B cell (primary cell): ENCODE measurements around the gene GPC3. TPM values are rescaled to one million over a fixed set of nuclear protein-coding genes. Genes with fewer than 3 reads are reported as not detected.

Experiments
- ATAC-seq: fragments of 200-7000 bp; cut with Tn5 transposase; one replicate; pipeline ENCODE4 v1.10.0; 2021; ENCODE audit warnings: low read depth, mild to moderate bottlenecking, moderate number of reproducible peaks, moderate library complexity
- CTCF ChIA-PET: fragments of 350-600 bp; sonication (Branson Sonifier 250); formaldehyde crosslinking; loops from one replicate; lab custom pipeline; 2021; ENCODE audit warnings: antibody characterized with exemption, inconsistent platforms; lab: Charles Lee
- POLR2A ChIA-PET: fragments of 350-600 bp; sonication (Branson Sonifier 250); formaldehyde crosslinking; loops from one replicate; lab custom pipeline; 2021; ENCODE audit warnings: antibody characterized with exemption; lab: Charles Lee
- DNase-seq: peaks from one replicate; pipeline ENCODE4 v3.0.0; 2013
- H2AFZ ChIP-seq: 2 replicates; pipeline ENCODE4 v1.6.1; 2012; ENCODE audit warnings: mild to moderate bottlenecking, low read depth, low read length; ENCODE audit not compliant: insufficient read depth, poor library complexity, severe bottlenecking
- H3K27ac ChIP-seq, 2 donors: 1 replicate in 1 of 2; 2 replicates in 1 of 2; pipeline ENCODE4 v1.5.1; 2012 to 2013; ENCODE audit warnings: low read length in 2 of 2, mild to moderate bottlenecking in 2 of 2, moderate library complexity in 1 of 2
- H3K27me3 ChIP-seq, 4 experiments: fragments of 200-600 bp in 1 of 4; sonication (generic) in 1 of 4; replicated peaks in 1 of 4; 1 replicate in 2 of 4; 2 replicates in 2 of 4; pipeline versions ENCODE4 v1.6.1 to v1.7.0; 2013 to 2016; ENCODE audit warnings: low read length in 3 of 4, mild to moderate bottlenecking in 2 of 4, mixed read lengths in 1 of 4, moderate library complexity in 1 of 4; ENCODE audit not compliant: insufficient read depth in 4 of 4, control insufficient read depth in 3 of 4; ENCODE audit errors: control extremely low read depth in 1 of 4
- H3K36me3 ChIP-seq, 2 experiments: replicated peaks in 1 of 2; 1 replicate in 1 of 2; 2 replicates in 1 of 2; pipeline versions ENCODE4 v1.6.1 to v1.7.1; 2013; ENCODE audit warnings: low read length in 1 of 2; ENCODE audit not compliant: insufficient read depth in 2 of 2, control insufficient read depth in 1 of 2; ENCODE audit errors: control extremely low read depth in 1 of 2, extremely low read depth in 1 of 2
- H3K4me1 ChIP-seq, 2 donors: fragments of 200-600 bp in 1 of 2; sonication (generic) in 1 of 2; 1 replicate in 1 of 2; 2 replicates in 1 of 2; pipeline versions ENCODE4 v1.5.1 to v1.6.1; 2013 to 2017; ENCODE audit warnings: low read length in 2 of 2; ENCODE audit not compliant: control insufficient read depth in 2 of 2, insufficient read depth in 2 of 2
- H3K4me2 ChIP-seq: replicated peaks from 2 replicates; pipeline ENCODE3; 2012; ENCODE audit warnings: mild to moderate bottlenecking, low read depth, low read length; ENCODE audit not compliant: poor library complexity, severe bottlenecking
- H3K4me3 ChIP-seq, 5 experiments: fragments of 200-600 bp in 1 of 5; sonication (generic) in 1 of 5; 1 replicate in 3 of 5; 2 replicates in 2 of 5; pipeline versions ENCODE4 v1.5.1 to v1.7.0; 2011 to 2016; ENCODE audit warnings: low read length in 4 of 5, mild to moderate bottlenecking in 4 of 5, low read depth in 2 of 5, control low read depth in 1 of 5, moderate library complexity in 1 of 5; ENCODE audit not compliant: insufficient read depth in 1 of 5; ENCODE audit errors: control extremely low read depth in 1 of 5, extremely low read depth in 1 of 5
- H3K79me2 ChIP-seq: fragments of 200-600 bp; sonication (generic); one replicate; pipeline ENCODE4 v1.6.0; 2016; ENCODE audit warnings: low read length; ENCODE audit not compliant: control insufficient read depth, insufficient read depth
- H3K9ac ChIP-seq: fragments of 200-600 bp; sonication (generic); 2 replicates; pipeline ENCODE4 v1.6.1; 2017; ENCODE audit warnings: mild to moderate bottlenecking, low read length, moderate library complexity
- H3K9me3 ChIP-seq, 3 donors: one replicate each; pipeline versions ENCODE4 v1.6.1 to v1.7.1; 2013; ENCODE audit warnings: low read length in 2 of 3; ENCODE audit not compliant: control insufficient read depth in 2 of 3, insufficient read depth in 1 of 3; ENCODE audit errors: control extremely low read depth in 1 of 3
- H4K20me1 ChIP-seq: 2 replicates; pipeline ENCODE4 v1.6.0; 2012; ENCODE audit warnings: mild to moderate bottlenecking, low read length; ENCODE audit not compliant: insufficient read depth, control insufficient read depth, poor library complexity, severe bottlenecking
- H3K27ac Mint-ChIP-seq: one replicate; pipeline ENCODE4 v1.8.0; 2021; ENCODE audit warnings: mixed read lengths
- H3K27me3 Mint-ChIP-seq: one replicate; pipeline ENCODE4 v1.8.0; 2021; ENCODE audit warnings: mixed read lengths
- H3K4me1 Mint-ChIP-seq: one replicate; pipeline ENCODE4 v1.8.0; 2021; ENCODE audit warnings: mixed read lengths
- H3K4me3 Mint-ChIP-seq: one replicate; pipeline ENCODE4 v1.8.0; 2021; ENCODE audit warnings: mixed read lengths
- H3K9me3 Mint-ChIP-seq: one replicate; pipeline ENCODE4 v1.8.0; 2022; ENCODE audit warnings: mixed read lengths; ENCODE audit not compliant: insufficient read depth
- EZH2 ChIP-seq: IDR thresholded peaks from 2 replicates; pipeline ENCODE4 v1.6.1; 2012; ENCODE audit warnings: borderline replicate concordance, low read depth, mild to moderate bottlenecking, moderate library complexity, low read length; ENCODE audit not compliant: insufficient read depth, poor library complexity, severe bottlenecking
- WGBS: methylation state at CpG from one replicate; pipeline ENCODE4 v1.1.5; 2013; ENCODE audit warnings: missing lambda C conversion rate; ENCODE audit not compliant: insufficient coverage; 5-methylcytosine and 5-hydroxymethylcytosine counted together
- intact Hi-C: fragments of 100-400 bp; cut with micrococcal nuclease; formaldehyde crosslinking; loops from one replicate; pipeline ENCODE4 v1.10.0; 2022
- polyA plus RNA-seq: library from polyadenylated mRNA; depleted of rRNA; stranded (reverse); fragments of >200 nt; gene quantifications from 2 replicates; pipeline ENCODE4 v1.2.3, GENCODE V29; 2012
- total RNA-seq, 2 donors: library from RNA; stranded (reverse); fragments of 120-200 nt in 1 of 2; gene quantifications; 1 replicate in 1 of 2; 2 replicates in 1 of 2; pipeline versions ENCODE4 v1.2.3 to v1.2.4, GENCODE V29; 2013 to 2022
- TF ChIP-seq, protein P1 (sequence below): fragments of 200-600 bp; IDR thresholded peaks from one replicate; pipeline ENCODE4 v1.8.0; 2022; ENCODE audit warnings: antibody characterized with exemption, mild to moderate bottlenecking

Gene GPC3
- total and polyA plus RNA-seq, 2 donors (not counting 1 experiment from before 2014, with no cell fraction given): not detected

DNA sequence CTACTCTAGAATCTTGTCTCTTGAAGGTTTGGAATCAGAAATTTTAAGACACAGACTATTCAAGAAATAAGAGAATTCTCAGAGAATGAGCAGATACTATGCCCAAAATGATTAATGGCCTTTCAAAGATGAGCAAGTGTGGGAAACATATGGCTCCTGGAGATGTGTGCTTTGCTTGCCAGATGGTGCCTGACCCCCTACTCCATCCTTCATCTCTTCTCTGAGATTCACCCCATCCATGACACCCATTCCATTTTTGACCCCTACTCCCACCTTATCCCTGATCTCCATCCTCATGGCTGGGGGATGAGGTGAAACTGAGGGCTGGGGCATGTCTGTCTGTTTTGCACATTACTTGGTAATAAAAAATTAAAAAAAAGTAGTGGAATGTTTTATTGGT lies 75.5 kb downstream of the GPC3 start:
- Histone ChIP-seq H4K20me1 (no peaks in the 10 kb centered on the region), H3K9ac (no peak overlapping the region), H3K4me1 (no peaks in the 10 kb centered on the region), H3K4me3 (no peak overlapping the region), H3K27me3 (no peaks in the 10 kb centered on the region), H3K9me3 (no peaks in the 10 kb centered on the region), H3K4me2 (no peak overlapping the region), H3K36me3 (no peaks in the 10 kb centered on the region), H2AFZ (no peak overlapping the region), H3K27ac (no peak overlapping the region), H3K79me2 (no peaks in the 10 kb centered on the region)
- Mint-ChIP-seq H3K27me3 (no peaks in the 10 kb centered on the region), H3K9me3 (no peaks in the 10 kb centered on the region), H3K4me1 (no peaks in the 10 kb centered on the region), H3K27ac (no peak overlapping the region), H3K4me3 (no peak overlapping the region)
- intact Hi-C loops: no loop called here
- ChIA-PET CTCF (no interaction called here), POLR2A (no interaction called here)
- no peak for TF ChIP-seq EZH2
- TF ChIP-seq, protein P1, sequence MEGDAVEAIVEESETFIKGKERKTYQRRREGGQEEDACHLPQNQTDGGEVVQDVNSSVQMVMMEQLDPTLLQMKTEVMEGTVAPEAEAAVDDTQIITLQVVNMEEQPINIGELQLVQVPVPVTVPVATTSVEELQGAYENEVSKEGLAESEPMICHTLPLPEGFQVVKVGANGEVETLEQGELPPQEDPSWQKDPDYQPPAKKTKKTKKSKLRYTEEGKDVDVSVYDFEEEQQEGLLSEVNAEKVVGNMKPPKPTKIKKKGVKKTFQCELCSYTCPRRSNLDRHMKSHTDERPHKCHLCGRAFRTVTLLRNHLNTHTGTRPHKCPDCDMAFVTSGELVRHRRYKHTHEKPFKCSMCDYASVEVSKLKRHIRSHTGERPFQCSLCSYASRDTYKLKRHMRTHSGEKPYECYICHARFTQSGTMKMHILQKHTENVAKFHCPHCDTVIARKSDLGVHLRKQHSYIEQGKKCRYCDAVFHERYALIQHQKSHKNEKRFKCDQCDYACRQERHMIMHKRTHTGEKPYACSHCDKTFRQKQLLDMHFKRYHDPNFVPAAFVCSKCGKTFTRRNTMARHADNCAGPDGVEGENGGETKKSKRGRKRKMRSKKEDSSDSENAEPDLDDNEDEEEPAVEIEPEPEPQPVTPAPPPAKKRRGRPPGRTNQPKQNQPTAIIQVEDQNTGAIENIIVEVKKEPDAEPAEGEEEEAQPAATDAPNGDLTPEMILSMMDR: no peak
- DNase-seq: no peak
- ATAC-seq: no peak

DNA sequence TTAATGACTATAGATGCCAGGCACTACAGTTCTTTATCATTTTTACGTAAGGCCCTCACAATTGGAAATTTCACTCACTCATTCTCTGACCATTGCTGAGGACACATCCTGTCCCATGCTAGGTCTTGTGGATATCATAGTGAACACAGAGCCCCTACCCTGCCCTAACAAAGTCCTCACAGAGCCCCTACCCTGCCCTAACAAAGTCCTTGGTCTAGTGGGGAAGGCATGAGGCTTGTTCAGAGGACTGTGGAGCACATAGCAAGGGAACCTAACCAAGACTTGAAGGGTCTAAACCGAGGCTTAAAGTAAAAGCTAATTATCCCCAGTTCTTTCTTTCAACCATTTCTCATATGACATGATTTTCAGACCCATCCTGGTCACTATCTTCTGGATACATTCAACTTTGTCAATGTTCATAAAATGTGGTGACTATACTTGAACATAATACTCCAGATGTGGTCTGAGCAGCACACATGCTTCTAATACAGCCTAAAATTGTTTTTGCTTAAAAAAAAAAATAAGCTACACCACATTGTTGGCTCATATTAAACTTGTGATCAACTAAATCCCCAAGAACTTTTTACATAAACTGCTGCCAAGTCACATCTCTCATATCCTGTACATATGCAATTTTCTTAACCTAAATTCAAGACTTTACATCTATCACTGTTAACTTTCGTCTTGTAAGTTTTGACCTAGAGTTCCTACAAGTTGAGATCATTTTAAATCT lies 77.0 kb downstream of the GPC3 start:
- Histone ChIP-seq H3K9me3 (no peaks in the 10 kb centered on the region), H3K36me3 (no peaks in the 10 kb centered on the region), H2AFZ (no peak overlapping the region), H3K27me3 (peaks cover 0 to 3% (median 0%) of the 10 kb centered on the region in 4 experiments), H3K4me1 (no peaks in the 10 kb centered on the region), H3K4me2 (no peak overlapping the region), H3K79me2 (no peaks in the 10 kb centered on the region), H3K27ac (no peak overlapping the region), H3K4me3 (no peak overlapping the region), H4K20me1 (no peaks in the 10 kb centered on the region), H3K9ac (no peak overlapping the region)
- DNase-seq (no peak), ATAC-seq (no peak)
- ChIA-PET POLR2A (no interaction called here), CTCF (no interaction called here)
- no peak overlapping the region for H3K27ac Mint-ChIP-seq
- H3K9me3 Mint-ChIP-seq: no peaks in the 10 kb centered on the region
- TF ChIP-seq, protein P1: no peak
- TF ChIP-seq EZH2: no peak
- H3K27me3 Mint-ChIP-seq: no peaks in the 10 kb centered on the region
- H3K4me1 Mint-ChIP-seq: no peaks in the 10 kb centered on the region
- H3K4me3 Mint-ChIP-seq: no peak overlapping the region
- intact Hi-C loops: no loop called here
- no CpG with 5 or more reads among the region's 3 CpGs for WGBS
